H1 (cell line): Measurements from ENCODE around the gene ARHGAP10. TPM values are rescaled to one million over a fixed set of nuclear protein-coding genes. Genes with fewer than 3 reads are reported as not detected.

ENCODE experiments used
- CTCF ChIA-PET: fragments of 300-600 bp; sonication (Branson Sonifier 250); formaldehyde crosslinking; loops from one replicate; lab custom pipeline; 2021; ENCODE audit not compliant: partially characterized antibody; lab: Charles Lee
- POLR2A ChIA-PET: fragments of 300-600 bp; sonication (Branson Sonifier 250); formaldehyde crosslinking; loops from one replicate; lab custom pipeline; 2021; ENCODE audit warnings: inconsistent platforms; ENCODE audit not compliant: partially characterized antibody; lab: Charles Lee
- DNase-seq, 2 experiments: peaks; one replicate each; pipeline versions ENCODE4 v3.0.0 to v3.0.0-alpha.2; 2010 to 2022; ENCODE audit warnings: low spot score in 2 of 2, low read depth in 1 of 2, mixed read lengths in 1 of 2
- FAIRE-seq: peaks from 2 replicates; lab custom pipeline; 2011; peaks lifted over from hg19 to GRCh38; lab: Jason Lieb, UNC
- H2AFZ ChIP-seq: 2 replicates; pipeline ENCODE4 v1.8.1; 2012; ENCODE audit warnings: low read length, inconsistent platforms
- H2AK5ac ChIP-seq: 2 replicates; pipeline ENCODE4 v1.6.1; 2013; ENCODE audit warnings: low read depth, low read length
- H2BK120ac ChIP-seq: replicated peaks from 2 replicates; pipeline ENCODE3; 2013; ENCODE audit warnings: low read depth, low read length, inconsistent platforms
- H2BK12ac ChIP-seq: 2 replicates; pipeline ENCODE4 v1.6.1; 2013; ENCODE audit warnings: low read depth, low read length
- H2BK15ac ChIP-seq: 2 replicates; pipeline ENCODE4 v1.6.1; 2013; ENCODE audit warnings: low read length
- H2BK20ac ChIP-seq: 2 replicates; pipeline ENCODE4 v1.6.1; 2013; ENCODE audit warnings: low read length
- H2BK5ac ChIP-seq: 2 replicates; pipeline ENCODE4 v1.6.1; 2013; ENCODE audit warnings: low read depth, low read length
- H3K14ac ChIP-seq: 2 replicates; pipeline ENCODE4 v1.6.1; 2013; ENCODE audit warnings: inconsistent platforms; ENCODE audit not compliant: insufficient read length
- H3K18ac ChIP-seq: 2 replicates; pipeline ENCODE4 v1.6.1; 2013; ENCODE audit warnings: low read length; ENCODE audit errors: extremely low read depth
- H3K23ac ChIP-seq: 2 replicates; pipeline ENCODE4 v1.6.1; 2013; ENCODE audit warnings: inconsistent platforms; ENCODE audit not compliant: insufficient read length
- H3K23me2 ChIP-seq: 2 replicates; pipeline ENCODE4 v1.6.1; 2013; ENCODE audit warnings: low read depth, low read length
- H3K27ac ChIP-seq: 2 replicates; pipeline ENCODE4 v1.6.1; 2011; ENCODE audit warnings: low read depth, low read length, inconsistent platforms
- H3K27me3 ChIP-seq, 4 experiments: replicated peaks in 1 of 4; 1 replicate in 1 of 4; 2 replicates in 3 of 4; pipeline versions ENCODE4 v1.6.1 to v1.8.1; 2011 to 2013; ENCODE audit warnings: low read length in 3 of 4, mild to moderate bottlenecking in 3 of 4, inconsistent platforms in 2 of 4, mixed read lengths in 2 of 4, moderate library complexity in 1 of 4; ENCODE audit not compliant: control insufficient read depth in 3 of 4, insufficient read depth in 3 of 4; ENCODE audit errors: extremely low read depth in 1 of 4
- H3K36me3 ChIP-seq, 4 experiments: 2 replicates each; pipeline versions ENCODE4 v1.6.1 to v1.8.1; 2011 to 2013; ENCODE audit warnings: mild to moderate bottlenecking in 4 of 4, low read length in 3 of 4, moderate library complexity in 2 of 4, control low read depth in 1 of 4, inconsistent platforms in 1 of 4; ENCODE audit not compliant: insufficient read depth in 4 of 4, control insufficient read depth in 2 of 4
- H3K4ac ChIP-seq: replicated peaks from 2 replicates; pipeline ENCODE3; 2013; ENCODE audit warnings: low read length, low read depth, mixed read lengths, inconsistent platforms; ENCODE audit not compliant: insufficient read length
- H3K4me1 ChIP-seq, 4 experiments: replicated peaks in 1 of 4; 1 replicate in 1 of 4; 2 replicates in 3 of 4; pipeline versions ENCODE4 v1.6.1 to v1.8.1; 2011 to 2013; ENCODE audit warnings: low read length in 3 of 4, inconsistent platforms in 2 of 4, mixed read lengths in 1 of 4; ENCODE audit not compliant: insufficient read depth in 4 of 4, control insufficient read depth in 3 of 4
- H3K4me2 ChIP-seq, 2 experiments: 2 replicates each; pipeline versions ENCODE4 v1.6.1 to v1.8.1; 2011 to 2013; ENCODE audit warnings: low read depth in 2 of 2, low read length in 2 of 2, control low read depth in 1 of 2, inconsistent platforms in 1 of 2, mild to moderate bottlenecking in 1 of 2; ENCODE audit not compliant: insufficient read depth in 1 of 2
- H3K4me3 ChIP-seq, 4 experiments: fragments of 200-600, 300-600 bp in 1 of 4; sonication (generic), shearing (Covaris generic), sonication (Bioruptor Twin) in 1 of 4; 2 replicates each; pipeline versions ENCODE4 v1.5.1 to v1.8.1; 2011 to 2016; ENCODE audit warnings: low read length in 4 of 4, low read depth in 3 of 4, control low read depth in 2 of 4, inconsistent platforms in 2 of 4, mild to moderate bottlenecking in 2 of 4, mixed read lengths in 1 of 4, moderate library complexity in 1 of 4; ENCODE audit not compliant: insufficient read depth in 2 of 4; ENCODE audit errors: extremely low read depth in 1 of 4
- H3K56ac ChIP-seq: replicated peaks from 2 replicates; pipeline ENCODE3; 2013; ENCODE audit warnings: low read depth, mild to moderate bottlenecking, mixed read lengths, low read length, inconsistent platforms; ENCODE audit not compliant: insufficient read length
- H3K79me1 ChIP-seq: 2 replicates; pipeline ENCODE4 v1.6.1; 2013; ENCODE audit warnings: low read depth, low read length, control low read depth
- H3K79me2 ChIP-seq, 2 experiments: 2 replicates each; pipeline versions ENCODE4 v1.6.1 to v1.8.1; 2012 to 2013; ENCODE audit warnings: low read length in 2 of 2, mild to moderate bottlenecking in 2 of 2, inconsistent platforms in 1 of 2; ENCODE audit not compliant: insufficient read depth in 2 of 2, control insufficient read depth in 1 of 2
- H3K9ac ChIP-seq, 4 experiments: replicated peaks in 1 of 4; 1 replicate in 1 of 4; 2 replicates in 3 of 4; pipeline versions ENCODE4 v1.6.1 to v1.8.1; 2011 to 2013; ENCODE audit warnings: low read depth in 3 of 4, low read length in 3 of 4, control low read depth in 2 of 4, mild to moderate bottlenecking in 2 of 4, moderate library complexity in 2 of 4, inconsistent platforms in 1 of 4; ENCODE audit errors: extremely low read depth in 1 of 4
- H3K9me3 ChIP-seq, 2 experiments: 2 replicates each; pipeline versions ENCODE4 v1.6.1 to v1.8.1; 2012 to 2013; ENCODE audit warnings: mild to moderate bottlenecking in 2 of 2, moderate library complexity in 2 of 2, control low read depth in 1 of 2, inconsistent platforms in 1 of 2, low read depth in 1 of 2, low read length in 1 of 2, mixed read lengths in 1 of 2; ENCODE audit not compliant: insufficient read depth in 2 of 2
- H4K20me1 ChIP-seq, 2 experiments: replicated peaks in 1 of 2; 2 replicates each; pipeline versions ENCODE3 to v1.8.1; 2011 to 2013; ENCODE audit warnings: inconsistent platforms in 2 of 2, low read length in 2 of 2, mild to moderate bottlenecking in 1 of 2; ENCODE audit not compliant: insufficient read depth in 2 of 2, control insufficient read depth in 1 of 2
- H4K5ac ChIP-seq: 2 replicates; pipeline ENCODE4 v1.6.1; 2013; ENCODE audit warnings: low read length, low read depth, mixed read lengths, inconsistent platforms; ENCODE audit not compliant: insufficient read length
- H4K8ac ChIP-seq: 2 replicates; pipeline ENCODE4 v1.8.0; 2013; ENCODE audit warnings: mild to moderate bottlenecking, moderate library complexity, low read length, inconsistent platforms; ENCODE audit not compliant: insufficient read depth; ENCODE audit errors: extremely low read depth
- H4K91ac ChIP-seq: replicated peaks from 2 replicates; pipeline ENCODE3; 2013; ENCODE audit warnings: low read length, mixed read lengths, inconsistent platforms; ENCODE audit not compliant: insufficient read length
- CBX5 ChIP-seq: fragments of 300-800, 300-1000 bp; sonication (generic); IDR thresholded peaks from 2 replicates; pipeline ENCODE4 v1.7.1; 2016; ENCODE audit warnings: antibody characterized with exemption, low read length, low read depth
- CBX8 ChIP-seq: fragments of 300-800, 300-1000 bp; sonication (generic); IDR thresholded peaks from 2 replicates; pipeline ENCODE4 v1.7.1; 2016; ENCODE audit warnings: low read depth, low read length, borderline replicate concordance
- CTBP2 ChIP-seq: IDR thresholded peaks from 2 replicates; pipeline ENCODE4 v1.7.0; 2011; ENCODE audit warnings: borderline replicate concordance, mild to moderate bottlenecking, moderate library complexity, mixed read lengths, low read length; ENCODE audit not compliant: insufficient read depth, insufficient read length
- EP300 ChIP-seq, 2 experiments: IDR thresholded peaks; 1 replicate in 1 of 2; 2 replicates in 1 of 2; pipeline ENCODE4 v1.6.1; 2011 to 2012; ENCODE audit warnings: low read depth in 2 of 2, low read length in 2 of 2, mild to moderate bottlenecking in 2 of 2, borderline replicate concordance in 1 of 2, inconsistent platforms in 1 of 2, moderate library complexity in 1 of 2
- GTF2F1 ChIP-seq: IDR thresholded peaks from 2 replicates; pipeline ENCODE4 v1.6.1; 2012; ENCODE audit warnings: low read depth, low read length, improper control_type of control experiment, borderline replicate concordance
- HDAC2 ChIP-seq, 2 experiments: fragments of 300-600 bp in 1 of 2; sonication (generic) in 1 of 2; IDR thresholded peaks; 2 replicates each; pipeline ENCODE4 v1.6.1; 2011 to 2012; ENCODE audit warnings: low read depth in 2 of 2, low read length in 2 of 2, mild to moderate bottlenecking in 2 of 2, moderate library complexity in 2 of 2, borderline replicate concordance in 1 of 2, inconsistent platforms in 1 of 2
- HDAC6 ChIP-seq: IDR thresholded peaks from one replicate; pipeline ENCODE4 v1.7.1; 2012; ENCODE audit warnings: low read depth, mild to moderate bottlenecking, inconsistent platforms, low read length, moderate library complexity
- MAFK ChIP-seq: IDR thresholded peaks from 2 replicates; pipeline ENCODE4 v1.6.1; 2012; ENCODE audit warnings: low read depth, mild to moderate bottlenecking, improper control_type of control experiment, low read length
- RNF2 ChIP-seq: fragments of 200-900, 300-1000 bp; sonication (generic); IDR thresholded peaks from 2 replicates; pipeline ENCODE4 v1.7.1; 2016; ENCODE audit warnings: borderline replicate concordance, low read depth, mild to moderate bottlenecking, antibody characterized with exemption, low read length; ENCODE audit not compliant: poor library complexity, severe bottlenecking; ENCODE audit errors: missing control alignments
- SIN3A ChIP-seq, 2 experiments: IDR thresholded peaks in 1 of 2; conservative IDR thresholded peaks in 1 of 2; 2 replicates each; pipeline ENCODE4 v1.6.1; 2011 to 2012; ENCODE audit warnings: low read length in 2 of 2, improper control_type of control experiment in 1 of 2, low read depth in 1 of 2, mild to moderate bottlenecking in 1 of 2
- YY1 ChIP-seq: IDR thresholded peaks from 2 replicates; pipeline ENCODE4 v1.6.1; 2011; ENCODE audit warnings: low read depth, mild to moderate bottlenecking, low read length
- ZNF274 ChIP-seq: IDR thresholded peaks from 2 replicates; pipeline ENCODE4 v1.7.0; 2012; ENCODE audit warnings: low read length, borderline replicate concordance; ENCODE audit errors: extremely low read depth
- WGBS, 2 experiments: shearing (Covaris generic) in 1 of 2; methylation state at CpG; one replicate each; pipeline versions ENCODE4 v1.1.6 to v1.1.7; 2013 to 2015; ENCODE audit warnings: low lambda C conversion rate in 2 of 2, mixed read lengths in 2 of 2, inconsistent platforms in 1 of 2, low coverage in 1 of 2, missing lambda C conversion rate in 1 of 2; ENCODE audit not compliant: insufficient replicate concordance in 2 of 2, insufficient coverage in 1 of 2, insufficient read length in 1 of 2; ENCODE audit errors: extremely low coverage in 1 of 2, missing lambda C conversion rate in 1 of 2; 5-methylcytosine and 5-hydroxymethylcytosine counted together
- polyA plus RNA-seq, 7 experiments: library from polyadenylated mRNA; depleted of rRNA in 3 of 7; stranded (reverse) in 5 of 7; unstranded in 2 of 7; fragments of >200 nt in 5 of 7; fragments of 200-250 nt in 2 of 7; gene quantifications; 1 replicate in 5 of 7; 2 replicates in 1 of 7; 4 replicates in 1 of 7; pipeline versions ENCODE4 v1.2.1 to v1.2.3, GENCODE V29; 2011 to 2013; ENCODE audit warnings: missing spikeins in 2 of 7, mixed read lengths in 2 of 7
- total RNA-seq: library from RNA; stranded (reverse); fragmentation: NEBNext Ultra II Directional; extraction: Animal tissue kit (Norgen Biotek cat#: 25700); gene quantifications from 2 replicates; pipeline ENCODE4 v1.2.1, GENCODE V29; 2021

The ARHGAP10 gene
- total and polyA plus RNA-seq, 2 of the 8 experiments (the other 6 are each of a cell fraction or from before 2014, with no cell fraction given), result 3.7 to 6.1 TPM

- H3K4me3 ChIP-seq, result no peak overlapping the region
- H3K4ac ChIP-seq, result no peak overlapping the region
- H2AFZ ChIP-seq, result no peak overlapping the region
- H3K23ac ChIP-seq, result no peak overlapping the region
- POLR2A ChIA-PET, result no interaction called here
- H3K9me3 ChIP-seq, result no peaks in the 10 kb centered on the region
- H3K27me3 ChIP-seq, result no peaks in the 10 kb centered on the region
- H3K4me2 ChIP-seq, result no peak overlapping the region
- H2BK20ac ChIP-seq, result no peak overlapping the region
- H3K56ac ChIP-seq, result no peak overlapping the region
- no peak overlapping the region for H3K27ac ChIP-seq
- no peaks in the 10 kb centered on the region for H4K20me1 ChIP-seq
- no peak overlapping the region for H4K91ac ChIP-seq
- DNase-seq, result no peak
- 94% methylated on average over 4 of the region's 4 CpGs; no CpG with 5 or more reads in 1 of the 2 experiments for WGBS, 2 experiments
- no peak overlapping the region for H3K14ac ChIP-seq
- H3K36me3 ChIP-seq, result no peaks in the 10 kb centered on the region
- no peaks in the 10 kb centered on the region for H3K79me1 ChIP-seq
- no peak overlapping the region for H2BK5ac ChIP-seq
- CTCF ChIA-PET, result interaction anchor here (1.1 to 2.4 kb wide), 4 partner anchors 9 to 151 kb away, joined by 4 to 12 read pairs (median 6); no protein-coding TSS in a partner anchor
- H2BK15ac ChIP-seq, result no peak overlapping the region
- H3K4me1 ChIP-seq, result no peaks in the 10 kb centered on the region
- H3K23me2 ChIP-seq, result no peaks in the 10 kb centered on the region
- FAIRE-seq, result no peak
- no peak overlapping the region for H3K9ac ChIP-seq
- no peak overlapping the region for H3K18ac ChIP-seq
- H2AK5ac ChIP-seq, result no peak overlapping the region
- no peak overlapping the region for H2BK120ac ChIP-seq
- no peaks in the 10 kb centered on the region for H3K79me2 ChIP-seq
- H2BK12ac ChIP-seq, result no peak overlapping the region
- H4K5ac ChIP-seq, result no peak overlapping the region
- H4K8ac ChIP-seq, result no peak overlapping the region
- TF ChIP-seq CBX5 (no peak), HDAC6 (no peak), SIN3A (conservative IDR thresholded peaks at IDR 0.05 in 1 of 2, IDR thresholded peaks at IDR 0.05 in 1 of 2; ENCODE audit: low read depth in 1 of 2, low read length in 2 of 2) (no peak), RNF2 (no peak), CBX8 (no peak), GTF2F1 (no peak), HDAC2 (IDR thresholded peaks at IDR 0.05; ENCODE audit: borderline replicate concordance in 1 of 2, low read depth in 2 of 2, low read length in 2 of 2) (no peak), ZNF274 (no peak), MAFK (no peak), CTBP2 (no peak), EP300 (IDR thresholded peaks at IDR 0.05; ENCODE audit: borderline replicate concordance in 1 of 2, low read depth in 2 of 2, low read length in 2 of 2) (no peak), YY1 (no peak)
These were observed 184.5 kb downstream of the ARHGAP10 start for GRCh38 chr4:147916351-147916750.
